H9 (cell line): ENCODE measurements around the gene MKRN3. TPM values are rescaled to one million over a fixed set of nuclear protein-coding genes. Genes with fewer than 3 reads are reported as not detected.

Experiments used
- DNase-seq: peaks from one replicate; pipeline ENCODE4 v3.0.0-alpha.2; 2017
- H2AFZ ChIP-seq: one replicate; pipeline ENCODE4 v1.6.1; 2013; ENCODE audit warnings: mild to moderate bottlenecking, low read length, control low read depth, moderate library complexity
- H2AK5ac ChIP-seq: 2 replicates; pipeline ENCODE4 v1.6.1; 2013; ENCODE audit warnings: low read length, control low read depth, mixed read lengths; ENCODE audit not compliant: insufficient read length
- H2BK120ac ChIP-seq: one replicate; pipeline ENCODE4 v1.6.1; 2013; ENCODE audit warnings: low read depth, mild to moderate bottlenecking, low read length, control low read depth, inconsistent platforms; ENCODE audit not compliant: poor library complexity, severe bottlenecking
- H2BK12ac ChIP-seq: 2 replicates; pipeline ENCODE4 v1.6.1; 2013; ENCODE audit warnings: low read length, control low read depth, mixed read lengths, low read depth; ENCODE audit not compliant: insufficient read length
- H2BK15ac ChIP-seq: 2 replicates; pipeline ENCODE4 v1.6.1; 2013; ENCODE audit warnings: low read depth, low read length, control low read depth
- H2BK20ac ChIP-seq: one replicate; pipeline ENCODE4 v1.6.1; 2013; ENCODE audit warnings: low read depth, mild to moderate bottlenecking, low read length, control low read depth, inconsistent platforms; ENCODE audit not compliant: poor library complexity, severe bottlenecking
- H2BK5ac ChIP-seq: 2 replicates; pipeline ENCODE4 v1.6.1; 2013; ENCODE audit warnings: low read length, control low read depth, mixed read lengths; ENCODE audit not compliant: insufficient read length
- H3K14ac ChIP-seq: 2 replicates; pipeline ENCODE4 v1.6.1; 2013; ENCODE audit warnings: low read length, control low read depth; ENCODE audit not compliant: insufficient read depth
- H3K18ac ChIP-seq: 2 replicates; pipeline ENCODE4 v1.6.1; 2013; ENCODE audit warnings: low read depth, mild to moderate bottlenecking, mixed read lengths, low read length, control low read depth; ENCODE audit not compliant: insufficient read length
- H3K23ac ChIP-seq: 2 replicates; pipeline ENCODE4 v1.6.1; 2013; ENCODE audit warnings: low read length, control low read depth, mixed read lengths, low read depth; ENCODE audit not compliant: insufficient read length
- H3K23me2 ChIP-seq: 2 replicates; pipeline ENCODE4 v1.6.1; 2013; ENCODE audit warnings: low read depth, mild to moderate bottlenecking, mixed read lengths, low read length, control low read depth; ENCODE audit not compliant: insufficient read length, poor library complexity, severe bottlenecking
- H3K27ac ChIP-seq: 2 replicates; pipeline ENCODE4 v1.5.1; 2013; ENCODE audit warnings: low read length, control low read depth, mixed read lengths, low read depth; ENCODE audit not compliant: insufficient read length
- H3K27me3 ChIP-seq: 2 replicates; pipeline ENCODE4 v1.6.1; 2013; ENCODE audit warnings: low read length, control low read depth, inconsistent platforms; ENCODE audit not compliant: insufficient read depth
- H3K4ac ChIP-seq: 2 replicates; pipeline ENCODE4 v1.6.1; 2013; ENCODE audit warnings: low read depth, mild to moderate bottlenecking, control low read depth, inconsistent platforms, low read length, moderate library complexity
- H3K4me1 ChIP-seq: 2 replicates; pipeline ENCODE4 v1.6.1; 2013; ENCODE audit warnings: low read length, control low read depth, inconsistent platforms; ENCODE audit not compliant: insufficient read depth
- H3K4me2 ChIP-seq: 2 replicates; pipeline ENCODE4 v1.6.1; 2013; ENCODE audit warnings: low read length, control low read depth, mixed read lengths; ENCODE audit not compliant: insufficient read length, insufficient read depth
- H3K56ac ChIP-seq: 2 replicates; pipeline ENCODE4 v1.6.1; 2013; ENCODE audit warnings: low read depth, mild to moderate bottlenecking, mixed read lengths, low read length, control low read depth; ENCODE audit not compliant: insufficient read length
- H3K79me1 ChIP-seq: 2 replicates; pipeline ENCODE4 v1.6.1; 2013; ENCODE audit warnings: low read depth, mild to moderate bottlenecking, moderate library complexity, low read length, control low read depth, inconsistent platforms; ENCODE audit not compliant: insufficient read depth, poor library complexity, severe bottlenecking
- H3K79me2 ChIP-seq: 2 replicates; pipeline ENCODE4 v1.6.1; 2013; ENCODE audit warnings: low read length, control low read depth, inconsistent platforms; ENCODE audit not compliant: insufficient read depth
- H3K9ac ChIP-seq: 2 replicates; pipeline ENCODE4 v1.6.1; 2013; ENCODE audit warnings: low read length, control low read depth, mixed read lengths; ENCODE audit not compliant: insufficient read length; ENCODE audit errors: extremely low read depth
- H3K9me3 ChIP-seq: one replicate; pipeline ENCODE4 v1.6.1; 2013; ENCODE audit warnings: low read depth, low read length, inconsistent platforms; ENCODE audit not compliant: control insufficient read depth
- H3T11ph ChIP-seq: one replicate; pipeline ENCODE4 v1.6.1; 2013; ENCODE audit warnings: mild to moderate bottlenecking, low read length, control low read depth, inconsistent platforms
- H4K20me1 ChIP-seq: one replicate; pipeline ENCODE4 v1.6.1; 2013; ENCODE audit not compliant: control insufficient read depth, insufficient read length, insufficient read depth
- H4K5ac ChIP-seq: 2 replicates; pipeline ENCODE4 v1.6.1; 2013; ENCODE audit warnings: low read depth, mild to moderate bottlenecking, mixed read lengths, low read length, control low read depth; ENCODE audit not compliant: insufficient read length
- H4K8ac ChIP-seq: replicated peaks from 2 replicates; pipeline ENCODE4 v1.6.1; 2013; ENCODE audit warnings: low read length, control low read depth, mixed read lengths, low read depth; ENCODE audit not compliant: insufficient read length
- H4K91ac ChIP-seq: 2 replicates; pipeline ENCODE4 v1.6.1; 2013; ENCODE audit warnings: low read depth, mild to moderate bottlenecking, moderate library complexity, mixed read lengths, low read length, control low read depth; ENCODE audit not compliant: insufficient read length
- H3K27ac Mint-ChIP-seq, 3 experiments: 2 replicates in 2 of 3; 3 replicates in 1 of 3; pipeline ENCODE4 v1.8.0; 2020 to 2021; ENCODE audit warnings: mixed read lengths in 3 of 3, mild to moderate bottlenecking in 1 of 3, moderate library complexity in 1 of 3
- H3K27me3 Mint-ChIP-seq: 2 replicates; pipeline ENCODE4 v1.8.0; 2021; ENCODE audit warnings: low read depth, mild to moderate bottlenecking, moderate library complexity, mixed read lengths
- H3K36me3 Mint-ChIP-seq, 3 experiments: 2 replicates in 2 of 3; 3 replicates in 1 of 3; pipeline ENCODE4 v1.8.0; 2020 to 2021; ENCODE audit warnings: low read depth in 3 of 3, mixed read lengths in 3 of 3; ENCODE audit not compliant: insufficient read depth in 1 of 3
- H3K4me1 Mint-ChIP-seq, 2 experiments: 2 replicates each; pipeline ENCODE4 v1.8.0; 2020; ENCODE audit warnings: mixed read lengths in 2 of 2
- H3K4me3 Mint-ChIP-seq, 2 experiments: 2 replicates in 1 of 2; 3 replicates in 1 of 2; pipeline ENCODE4 v1.8.0; 2020 to 2021; ENCODE audit warnings: mild to moderate bottlenecking in 2 of 2, mixed read lengths in 2 of 2, moderate library complexity in 1 of 2
- H3K9me3 Mint-ChIP-seq, 2 experiments: 2 replicates in 1 of 2; 3 replicates in 1 of 2; pipeline ENCODE4 v1.8.0; 2020; ENCODE audit warnings: mild to moderate bottlenecking in 2 of 2, mixed read lengths in 2 of 2, moderate library complexity in 1 of 2
- WGBS: extraction: QIAGEN DNeasy Blood & Tissue Kit; methylation state at CpG from one replicate; pipeline ENCODE4 v1.1.7; 2013; ENCODE audit warnings: missing lambda C conversion rate, low lambda C conversion rate, mixed read lengths; ENCODE audit not compliant: insufficient read length; ENCODE audit errors: extremely low coverage; 5-methylcytosine and 5-hydroxymethylcytosine counted together
- total RNA-seq: library from RNA; stranded (reverse); gene quantifications from 2 replicates; pipeline ENCODE4 v1.2.1, GENCODE V29; 2021
- TF ChIP-seq, protein P1 (sequence below): fragments of 200-600 bp; sonication (generic); conservative IDR thresholded peaks from 3 replicates; pipeline ENCODE4 v1.8.0; 2021; ENCODE audit warnings: antibody characterized with exemption, mild to moderate bottlenecking

Gene MKRN3
- total RNA-seq, 1 experiment from 2014 or later: not detected

DNA sequence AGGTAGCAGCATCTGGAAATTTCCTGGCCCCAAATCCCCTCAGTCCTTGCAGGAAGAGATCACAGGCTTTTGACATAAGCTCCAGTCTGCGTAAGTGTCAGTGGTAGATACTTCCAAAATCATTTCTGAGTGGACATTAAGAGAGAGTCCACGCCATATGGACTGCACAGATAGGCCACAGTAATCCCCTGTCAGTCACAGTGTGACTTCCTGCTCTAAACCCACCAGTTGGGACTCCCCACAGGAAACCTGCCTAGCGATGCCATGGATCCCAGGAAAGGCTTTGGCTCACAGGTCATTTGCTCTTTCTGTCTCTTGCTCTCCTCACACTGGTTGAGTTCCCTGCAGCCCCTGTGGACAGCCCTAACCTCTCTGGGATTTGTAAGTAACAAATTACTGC, 28.8 kb upstream of the MKRN3 start:
- Histone ChIP-seq H2BK20ac (no peak overlapping the region), H3K18ac (no peak overlapping the region), H3K23me2 (no peaks in the 10 kb centered on the region), H2AK5ac (no peak overlapping the region), H4K91ac (no peak overlapping the region), H2BK5ac (no peak overlapping the region), H3K79me2 (no peaks in the 10 kb centered on the region), H3K4me1 (no peaks in the 10 kb centered on the region), H4K20me1 (no peaks in the 10 kb centered on the region), H2BK120ac (no peak overlapping the region), H3K23ac (no peak overlapping the region), H3K14ac (no peak overlapping the region), H2AFZ (no peak overlapping the region), H3K9me3 (peaks cover 67% of the 10 kb centered on the region), H3K4ac (no peak overlapping the region), H3T11ph (no peak overlapping the region), H3K4me2 (no peak overlapping the region), H3K27ac (no peak overlapping the region), H2BK15ac (no peak overlapping the region), H3K56ac (no peak overlapping the region), H3K9ac (no peak overlapping the region), H3K79me1 (no peaks in the 10 kb centered on the region), H2BK12ac (no peak overlapping the region), H3K27me3 (no peaks in the 10 kb centered on the region), H4K5ac (no peak overlapping the region), H4K8ac (no peak overlapping the region)
- Mint-ChIP-seq H3K4me3 (no peak overlapping the region), H3K36me3 (peaks cover 0 to 2% (median 2%) of the 10 kb centered on the region in 3 experiments; a peak in 6 of 7 replicates), H3K27me3 (no peaks in the 10 kb centered on the region; the same call in none of the 2 replicates), H3K4me1 (peaks cover 8 to 11% of the 10 kb centered on the region in 2 experiments), H3K27ac (no peak overlapping the region), H3K9me3 (peaks cover 73 to 74% of the 10 kb centered on the region in 2 experiments)
- WGBS: no CpG with 5 or more reads among the region's 3 CpGs
- DNase-seq: no peak
- TF ChIP-seq, protein P1, sequence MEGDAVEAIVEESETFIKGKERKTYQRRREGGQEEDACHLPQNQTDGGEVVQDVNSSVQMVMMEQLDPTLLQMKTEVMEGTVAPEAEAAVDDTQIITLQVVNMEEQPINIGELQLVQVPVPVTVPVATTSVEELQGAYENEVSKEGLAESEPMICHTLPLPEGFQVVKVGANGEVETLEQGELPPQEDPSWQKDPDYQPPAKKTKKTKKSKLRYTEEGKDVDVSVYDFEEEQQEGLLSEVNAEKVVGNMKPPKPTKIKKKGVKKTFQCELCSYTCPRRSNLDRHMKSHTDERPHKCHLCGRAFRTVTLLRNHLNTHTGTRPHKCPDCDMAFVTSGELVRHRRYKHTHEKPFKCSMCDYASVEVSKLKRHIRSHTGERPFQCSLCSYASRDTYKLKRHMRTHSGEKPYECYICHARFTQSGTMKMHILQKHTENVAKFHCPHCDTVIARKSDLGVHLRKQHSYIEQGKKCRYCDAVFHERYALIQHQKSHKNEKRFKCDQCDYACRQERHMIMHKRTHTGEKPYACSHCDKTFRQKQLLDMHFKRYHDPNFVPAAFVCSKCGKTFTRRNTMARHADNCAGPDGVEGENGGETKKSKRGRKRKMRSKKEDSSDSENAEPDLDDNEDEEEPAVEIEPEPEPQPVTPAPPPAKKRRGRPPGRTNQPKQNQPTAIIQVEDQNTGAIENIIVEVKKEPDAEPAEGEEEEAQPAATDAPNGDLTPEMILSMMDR: no peak
